Sigmoid colon (tissue), 7 donors: ENCODE results near the gene STAG3. TPM values are rescaled to one million over a fixed set of nuclear protein-coding genes. Genes with fewer than 3 reads are reported as not detected.

Source experiments
- DNase-seq: peaks from one replicate; pipeline ENCODE4 v3.0.0-alpha.2; 2019
- H3K27ac ChIP-seq, 4 donors: fragments of 200-600 bp; sonication (generic); one replicate each; pipeline ENCODE4 v1.5.1; 2016 to 2019; ENCODE audit warnings: mild to moderate bottlenecking in 1 of 4
- H3K27me3 ChIP-seq, 3 donors: fragments of 200-600 bp; sonication (generic); one replicate each; pipeline ENCODE4 v1.5.1; 2019; ENCODE audit warnings: mild to moderate bottlenecking in 1 of 3
- H3K36me3 ChIP-seq, 4 donors: fragments of 200-600 bp; sonication (generic); one replicate each; pipeline ENCODE4 v1.5.1; 2016 to 2019
- H3K4me1 ChIP-seq, 4 donors: fragments of 200-600 bp; sonication (generic); one replicate each; pipeline ENCODE4 v1.5.1; 2017 to 2019
- H3K4me3 ChIP-seq, 4 donors: fragments of 200-600 bp; sonication (generic); one replicate each; pipeline ENCODE4 v1.5.1; 2017 to 2019; ENCODE audit warnings: mild to moderate bottlenecking in 2 of 4, moderate library complexity in 1 of 4
- H3K9me3 ChIP-seq, 4 donors: fragments of 200-600 bp in 3 of 4; sonication (generic) in 3 of 4; one replicate each; pipeline versions ENCODE4 v1.5.1 to v1.6.1; 2013 to 2019
- CTCF ChIP-seq, 4 experiments: fragments of 450-650 bp in 3 of 4; fragments of 200-600 bp in 1 of 4; IDR thresholded peaks; one replicate each; pipeline ENCODE4 v1.5.1; 2016 to 2019; ENCODE audit warnings: antibody characterized with exemption in 4 of 4, mild to moderate bottlenecking in 3 of 4, moderate library complexity in 2 of 4
- EP300 ChIP-seq, 4 donors: sonication (generic); formaldehyde crosslinking; IDR thresholded peaks; one replicate each; pipeline ENCODE4 v1.6.1; 2017; ENCODE audit warnings: antibody characterized with exemption in 4 of 4
- POLR2A ChIP-seq, 2 donors: fragments of 450-650 bp; IDR thresholded peaks; one replicate each; pipeline ENCODE4 v1.6.1; 2016; ENCODE audit warnings: antibody characterized with exemption in 2 of 2, mild to moderate bottlenecking in 2 of 2, moderate library complexity in 2 of 2
- POLR2AphosphoS5 ChIP-seq, 4 donors: sonication (generic); formaldehyde crosslinking; IDR thresholded peaks; one replicate each; pipeline ENCODE4 v1.6.1; 2017; ENCODE audit warnings: antibody characterized with exemption in 4 of 4
- WGBS, 2 donors: extraction: QIAGEN DNeasy Blood & Tissue Kit; methylation state at CpG; one replicate each; pipeline ENCODE4 v1.1.7; 2013; 5-methylcytosine and 5-hydroxymethylcytosine counted together
- intact Hi-C: fragments of 100-400 bp; cut with DNase I; formaldehyde crosslinking; loops from one replicate; pipeline ENCODE4 v1.15.1; 2023
- polyA plus RNA-seq, 3 donors: library from polyadenylated mRNA; stranded (reverse); fragments of 200-250 nt; gene quantifications; one replicate each; pipeline ENCODE4 v1.2.3, GENCODE V29; 2013
- total RNA-seq, 4 donors: library from RNA; depleted of rRNA; stranded (reverse); fragments of >200 nt; gene quantifications; one replicate each; pipeline ENCODE4 v1.1.0, GENCODE V29; 2016
- donor health status: healthy with polysubstance abuse.
- donor health status: Bipolar disorder and iron deficiency.
- donor health status: healthy.

Gene STAG3
- total and polyA plus RNA-seq, 7 donors: 0.14 to 32.6 (median 0.92) TPM; not detected in 2

DNA sequence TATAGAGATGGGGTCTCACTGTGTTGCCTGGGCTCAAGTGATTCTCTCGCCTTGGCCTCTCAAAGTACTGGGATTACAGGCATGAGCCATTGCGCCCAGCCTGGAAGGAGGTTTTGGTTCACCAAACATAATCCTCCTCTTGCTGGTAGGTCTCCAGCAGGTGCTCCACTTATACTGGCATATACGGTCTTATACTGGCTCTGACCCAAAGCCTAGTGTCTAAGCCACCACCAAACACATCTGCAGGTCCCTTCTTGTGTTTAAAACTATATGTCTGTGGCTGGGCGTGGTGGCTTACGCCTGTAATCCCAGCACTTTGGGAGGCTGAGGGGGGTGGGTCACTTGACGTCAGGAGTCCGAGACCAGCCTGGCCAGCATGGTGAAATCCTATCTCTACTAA lies 45.6 kb upstream of the STAG3 start:
- intact Hi-C loops: loop anchor here (2.0 kb wide), 1 partner anchor 85 kb away; no protein-coding TSS in a partner anchor
- WGBS, 2 donors: 61 to 69% methylated on average over 7 of the region's 7 CpGs

GRCh38 chr7:100132697-100133151 lies 45.0 kb upstream of the STAG3 start:
- no peaks in the 10 kb centered on the region for H3K9me3 ChIP-seq
- no peak overlapping the region for H3K4me3 ChIP-seq
- no peaks in the 10 kb centered on the region for H3K36me3 ChIP-seq
- no peak overlapping the region for H3K27ac ChIP-seq
- WGBS, 2 donors: 26 to 34% methylated on average over 3 of the region's 3 CpGs
- intact Hi-C loops: loop anchor here (2.0 kb wide), 1 partner anchor 84 kb away; no protein-coding TSS in a partner anchor
- TF ChIP-seq CTCF (IDR thresholded peaks at IDR 0.05) (peak; percentile 85 to 89 (median 86)), EP300 (IDR thresholded peaks at IDR 0.05) (no peak)
- DNase-seq: no peak
- H3K27me3 ChIP-seq: no peaks in the 10 kb centered on the region
- peaks cover 0 to 22% (median 11%) of the 10 kb centered on the region in 4 donors for H3K4me1 ChIP-seq

More for the DNA sequence above, 45.6 kb upstream of the STAG3 start:
- TF ChIP-seq CTCF (IDR thresholded peaks at IDR 0.05) (no peak), POLR2A (IDR thresholded peaks at IDR 0.05) (no peak)
- Histone ChIP-seq H3K27ac (no peak overlapping the region), H3K9me3 (no peaks in the 10 kb centered on the region), H3K36me3 (no peaks in the 10 kb centered on the region), H3K4me3 (no peak overlapping the region), H3K27me3 (no peaks in the 10 kb centered on the region), H3K4me1 (peaks cover 0 to 24% (median 14%) of the 10 kb centered on the region in 4 donors)
- DNase-seq: no peak

- H3K4me3 ChIP-seq: no peak overlapping the region
- H3K9me3 ChIP-seq: no peaks in the 10 kb centered on the region
- intact Hi-C loops: no loop called here
- no peaks in the 10 kb centered on the region for H3K36me3 ChIP-seq
- H3K27me3 ChIP-seq: no peaks in the 10 kb centered on the region
- no peak for DNase-seq
- H3K4me1 ChIP-seq: no peaks in the 10 kb centered on the region
- 43 to 65% methylated on average over 13 of the region's 13 CpGs for WGBS, 2 donors
- H3K27ac ChIP-seq: no peak overlapping the region
- TF ChIP-seq EP300 (IDR thresholded peaks at IDR 0.05) (no peak), CTCF (IDR thresholded peaks at IDR 0.05) (no peak), POLR2A (IDR thresholded peaks at IDR 0.05) (no peak), POLR2AphosphoS5 (IDR thresholded peaks at IDR 0.05) (no peak)
These were observed 39.6 kb upstream of the STAG3 start for GRCh38 chr7:100137851-100138760.

- no peak for DNase-seq
- H3K27ac ChIP-seq: no peak overlapping the region
- no peaks in the 10 kb centered on the region for H3K36me3 ChIP-seq
- H3K4me3 ChIP-seq: no peak overlapping the region
- 16 to 55% methylated on average over 3 of the region's 3 CpGs for WGBS, 2 donors
- TF ChIP-seq EP300 (IDR thresholded peaks at IDR 0.05) (no peak), POLR2A (IDR thresholded peaks at IDR 0.05) (no peak), POLR2AphosphoS5 (IDR thresholded peaks at IDR 0.05) (no peak), CTCF (IDR thresholded peaks at IDR 0.05) (no peak)
- no peaks in the 10 kb centered on the region for H3K27me3 ChIP-seq
- no peaks in the 10 kb centered on the region for H3K9me3 ChIP-seq
- no peaks in the 10 kb centered on the region for H3K4me1 ChIP-seq
- intact Hi-C loops: no loop called here
These were observed 36.2 kb upstream of the STAG3 start for GRCh38 chr7:100141555-100141949.
